Progenitor cell of endocrine pancreas (in vitro differentiated cells): ENCODE measurements around the gene GUCY2D. TPM values are rescaled to one million over a fixed set of nuclear protein-coding genes. Genes with fewer than 3 reads are reported as not detected.

Experiments
- DNase-seq: peaks from one replicate; pipeline ENCODE4 v3.0.0; 2021; ENCODE audit warnings: low spot score; ENCODE audit not compliant: unreplicated experiment
- H3K27ac Mint-ChIP-seq: 2 replicates; pipeline ENCODE4 v1.8.0; 2021; ENCODE audit warnings: mild to moderate bottlenecking, moderate library complexity, mixed read lengths
- H3K27me3 Mint-ChIP-seq: 2 replicates; pipeline ENCODE4 v1.8.0; 2021; ENCODE audit warnings: mixed read lengths
- H3K36me3 Mint-ChIP-seq: 2 replicates; pipeline ENCODE4 v1.8.0; 2022; ENCODE audit warnings: mixed read lengths; ENCODE audit not compliant: insufficient read depth
- H3K4me1 Mint-ChIP-seq: 2 replicates; pipeline ENCODE4 v1.8.0; 2021; ENCODE audit warnings: low read depth, mixed read lengths
- H3K4me3 Mint-ChIP-seq: 2 replicates; pipeline ENCODE4 v1.8.0; 2021; ENCODE audit warnings: low read depth, mild to moderate bottlenecking, moderate library complexity, mixed read lengths
- H3K9me3 Mint-ChIP-seq: 2 replicates; pipeline ENCODE4 v1.8.0; 2021; ENCODE audit warnings: low read depth, mixed read lengths
- CTCF ChIP-seq: fragments of 200-600 bp; sonication (generic); IDR thresholded peaks from one replicate; pipeline ENCODE4 v1.5.0; 2021; ENCODE audit warnings: antibody characterized with exemption, mild to moderate bottlenecking; ENCODE audit not compliant: unreplicated experiment
- total RNA-seq: library from RNA; stranded (reverse); gene quantifications from 2 replicates; pipeline ENCODE4 v1.2.1, GENCODE V29; 2021

Gene GUCY2D
- total RNA-seq, 1 donor from 2014 or later: not detected

- no peak overlapping the region for H3K4me3 Mint-ChIP-seq
Observed at GRCh38 chr17:8055851-8056231, 53.4 kb downstream of the GUCY2D start.

GRCh38 chr17:8056232-8056975 is 54.0 kb downstream of the GUCY2D start:
- Mint-ChIP-seq H3K27ac (peak overlapping the region; percentile 68), H3K36me3 (no peaks in the 10 kb centered on the region), H3K27me3 (peaks cover 47% of the 10 kb centered on the region), H3K4me1 (peaks cover 19% of the 10 kb centered on the region), H3K4me3 (peak overlapping the region; percentile 12), H3K9me3 (no peaks in the 10 kb centered on the region)
- TF ChIP-seq CTCF: no peak
- no peak for DNase-seq

More at GRCh38 chr17:8055851-8056231, 53.4 kb downstream of the GUCY2D start:
- Mint-ChIP-seq H3K9me3 (no peaks in the 10 kb centered on the region), H3K36me3 (no peaks in the 10 kb centered on the region), H3K27me3 (peaks cover 44% of the 10 kb centered on the region), H3K27ac (peak overlapping the region; percentile 12), H3K4me1 (peaks cover 19% of the 10 kb centered on the region)
- no peak for TF ChIP-seq CTCF
- no peak for DNase-seq

- no peak for DNase-seq
- no peak for TF ChIP-seq CTCF
- Mint-ChIP-seq H3K36me3 (no peaks in the 10 kb centered on the region), H3K4me3 (peak overlapping the region; percentile 12), H3K9me3 (no peaks in the 10 kb centered on the region), H3K27ac (peak overlapping the region; percentile 68), H3K27me3 (peaks cover 54% of the 10 kb centered on the region), H3K4me1 (peaks cover 19% of the 10 kb centered on the region)
Observed at GRCh38 chr17:8056976-8057625, 54.7 kb downstream of the GUCY2D start.

GRCh38 chr17:8057691-8058114 is 55.3 kb downstream of the GUCY2D start:
- peak; percentile 74 for TF ChIP-seq CTCF
- Mint-ChIP-seq H3K27ac (no peak overlapping the region), H3K36me3 (no peaks in the 10 kb centered on the region), H3K4me3 (no peak overlapping the region), H3K27me3 (peaks cover 60% of the 10 kb centered on the region), H3K4me1 (peaks cover 22% of the 10 kb centered on the region), H3K9me3 (no peaks in the 10 kb centered on the region)
- no peak for DNase-seq

GRCh38 chr17:8059131-8059530 is 56.7 kb downstream of the GUCY2D start:
- Mint-ChIP-seq H3K27ac (no peak overlapping the region), H3K4me1 (peaks cover 22% of the 10 kb centered on the region), H3K36me3 (no peaks in the 10 kb centered on the region), H3K9me3 (no peaks in the 10 kb centered on the region), H3K4me3 (no peak overlapping the region), H3K27me3 (peaks cover 71% of the 10 kb centered on the region)
- no peak for TF ChIP-seq CTCF
- no peak for DNase-seq
